ENCODE measurements around the gene AOC2. TPM values are rescaled to one million over a fixed set of nuclear protein-coding genes. Genes with fewer than 3 reads are reported as not detected.
"Not testable (repeated sequence)": the region's sequence is repeated elsewhere in the genome, so short reads cannot be mapped to it uniquely, and the experiment has no call there.

AOC2 gene
- total RNA-seq, 2 experiments from 2014 or later, result 2.4 to 2.6 TPM

DNA sequence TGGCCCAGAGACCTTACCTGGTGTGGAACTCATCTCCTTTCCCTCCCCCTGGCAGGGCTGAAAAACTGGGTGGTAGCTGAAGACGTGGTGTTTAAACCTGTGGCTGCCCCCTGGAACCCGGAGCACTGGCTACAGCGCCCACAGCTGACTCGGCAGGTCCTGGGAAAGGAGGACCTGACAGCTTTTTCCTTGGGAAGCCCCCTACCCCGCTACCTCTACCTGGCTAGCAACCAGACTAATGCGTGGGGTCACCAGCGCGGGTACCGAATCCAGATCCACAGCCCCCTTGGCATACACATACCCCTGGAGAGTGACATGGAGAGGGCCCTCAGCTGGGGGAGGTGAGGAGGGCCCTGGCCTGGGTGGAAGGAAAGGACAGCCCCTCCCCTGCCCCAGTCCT, 4.7 kb downstream of the AOC2 start:
- ChIA-PET CTCF (no interaction called here), POLR2A (no interaction called here)

- ChIA-PET POLR2A (no interaction called here), CTCF (no interaction called here)
These were observed 5.2 kb downstream of the AOC2 start for GRCh38 chr17:42849451-42850181.

GRCh38 chr17:42850954-42851353, 6.6 kb downstream of the AOC2 start, which contains the start of gene AOC3:
Gene AOC3 (plus strand): TSS chr17:42851199. CDS start chr17:42851344, 145 bp downstream.
- POLR2A ChIA-PET, result no interaction called here
- CTCF ChIA-PET, result no interaction called here

GRCh38 chr17:42851371-42852240, 7.2 kb downstream of the AOC2 start:
- CTCF ChIA-PET, POLR2A ChIA-PET: not testable (repeated sequence)

- CTCF ChIA-PET, result no interaction called here
- POLR2A ChIA-PET, result no interaction called here
These were observed 8.0 kb downstream of the AOC2 start for GRCh38 chr17:42852351-42852750.

GRCh38 chr17:42853004-42853403, 8.6 kb downstream of the AOC2 start:
- CTCF ChIA-PET, result no interaction called here
- POLR2A ChIA-PET, result no interaction called here

GRCh38 chr17:42853597-42853967, 9.2 kb downstream of the AOC2 start:
- POLR2A ChIA-PET, result no interaction called here
- CTCF ChIA-PET, result no interaction called here

GRCh38 chr17:42853968-42854790, 9.8 kb downstream of the AOC2 start:
- POLR2A ChIA-PET, result no interaction called here
- CTCF ChIA-PET, result interaction anchor here (0.6 kb wide), 1 partner anchor 89 kb away, joined by 3 read pairs; no protein-coding TSS in a partner anchor

DNA sequence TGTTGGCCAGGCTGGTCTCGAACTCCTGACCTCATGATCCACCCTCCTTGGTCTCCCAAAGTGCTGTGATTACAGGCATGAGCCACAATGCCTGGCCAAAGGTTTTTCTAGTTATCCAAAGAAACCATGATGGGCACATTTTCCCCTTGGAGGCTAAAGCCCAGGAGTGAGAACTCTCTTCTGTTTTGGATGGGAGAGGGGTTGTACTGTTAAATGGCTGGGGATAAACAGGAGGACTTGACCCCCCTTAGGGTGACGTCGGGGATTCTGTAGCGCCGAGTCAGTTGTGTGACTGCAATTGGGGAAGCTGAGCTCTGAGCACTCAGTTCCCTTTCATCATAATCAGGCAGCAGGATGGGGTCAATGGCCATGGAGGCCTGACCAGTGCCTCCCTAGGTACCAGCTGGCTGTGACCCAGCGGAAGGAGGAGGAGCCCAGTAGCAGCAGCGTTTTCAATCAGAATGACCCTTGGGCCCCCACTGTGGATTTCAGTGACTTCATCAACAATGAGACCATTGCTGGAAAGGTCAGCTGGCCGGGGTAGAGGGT, 10.7 kb downstream of the AOC2 start:
- POLR2A ChIA-PET, result no interaction called here
- CTCF ChIA-PET, result no interaction called here

DNA sequence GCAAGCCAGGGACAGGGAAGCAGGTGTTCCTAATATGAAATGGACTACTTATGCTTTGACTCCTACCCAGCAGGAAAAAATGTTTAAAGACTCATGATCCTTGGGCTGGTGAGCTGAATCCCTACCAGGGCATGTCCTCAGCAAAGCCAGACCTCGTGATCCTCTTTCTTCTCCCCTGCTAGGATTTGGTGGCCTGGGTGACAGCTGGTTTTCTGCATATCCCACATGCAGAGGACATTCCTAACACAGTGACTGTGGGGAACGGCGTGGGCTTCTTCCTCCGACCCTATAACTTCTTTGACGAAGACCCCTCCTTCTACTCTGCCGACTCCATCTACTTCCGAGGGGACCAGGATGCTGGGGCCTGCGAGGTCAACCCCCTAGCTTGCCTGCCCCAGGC, 11.7 kb downstream of the AOC2 start:
- POLR2A ChIA-PET, CTCF ChIA-PET: not testable (repeated sequence)

GRCh38 chr17:42856516-42856915, 12.1 kb downstream of the AOC2 start:
- CTCF ChIA-PET, POLR2A ChIA-PET: not testable (repeated sequence)

GRCh38 chr17:42857389-42857788, 13.0 kb downstream of the AOC2 start:
- ChIA-PET POLR2A (no interaction called here), CTCF (no interaction called here)

DNA sequence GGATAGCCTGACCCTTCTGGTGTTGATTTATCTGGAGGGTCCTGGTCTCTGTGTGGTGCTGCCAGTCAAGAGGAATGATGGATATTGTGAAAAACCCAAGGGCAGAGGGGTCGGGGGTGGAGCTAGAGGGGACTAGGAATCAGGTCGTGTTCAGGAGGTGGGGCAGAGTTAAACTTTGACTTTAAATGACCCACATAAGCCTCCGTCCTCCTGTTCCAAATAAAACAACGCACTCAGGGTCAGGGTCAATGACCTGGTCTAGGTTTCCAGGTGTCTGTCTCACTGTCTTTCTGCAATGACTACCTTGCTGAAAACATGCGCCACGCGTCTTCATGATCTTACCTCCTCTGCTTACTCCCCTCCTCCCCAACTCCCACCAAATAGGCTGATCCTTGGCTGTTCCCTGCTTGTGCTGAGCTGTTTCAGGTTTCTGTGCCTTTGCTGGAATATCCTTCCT, 21.3 kb downstream of the AOC2 start:
- POLR2A ChIA-PET, result no interaction called here
- CTCF ChIA-PET, result no interaction called here

GRCh38 chr17:42866216-42866615, 21.8 kb downstream of the AOC2 start:
- ChIA-PET POLR2A (no interaction called here), CTCF (no interaction called here)

GRCh38 chr17:42866631-42867575, 22.5 kb downstream of the AOC2 start:
- ChIA-PET CTCF (no interaction called here), POLR2A (no interaction called here)

DNA sequence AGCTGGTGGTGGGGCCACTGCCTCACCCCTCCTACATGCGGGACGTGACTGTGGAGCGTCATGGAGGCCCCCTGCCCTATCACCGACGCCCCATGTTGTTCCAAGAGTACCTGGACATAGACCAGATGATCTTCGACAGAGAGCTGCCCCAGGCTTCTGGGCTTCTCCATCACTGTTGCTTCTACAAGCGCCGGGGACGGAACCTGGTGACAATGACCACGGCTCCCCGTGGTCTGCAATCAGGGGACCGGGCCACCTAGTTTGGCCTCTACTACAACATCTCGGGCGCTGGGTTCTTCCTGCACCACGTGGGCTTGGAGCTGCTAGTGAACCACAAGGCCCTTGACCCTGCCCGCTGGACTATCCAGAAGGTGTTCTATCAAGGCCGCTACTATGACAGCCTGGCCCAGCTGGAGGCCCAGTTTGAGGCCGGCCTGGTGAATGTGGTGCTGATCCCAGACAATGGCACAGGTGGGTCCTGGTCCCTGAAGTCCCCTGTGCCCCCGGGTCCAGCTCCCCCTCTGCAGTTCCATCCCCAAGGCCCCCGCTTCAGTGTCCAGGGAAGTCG, 23.4 kb downstream of the AOC2 start:
- CTCF ChIA-PET, POLR2A ChIA-PET: not testable (repeated sequence)

DNA sequence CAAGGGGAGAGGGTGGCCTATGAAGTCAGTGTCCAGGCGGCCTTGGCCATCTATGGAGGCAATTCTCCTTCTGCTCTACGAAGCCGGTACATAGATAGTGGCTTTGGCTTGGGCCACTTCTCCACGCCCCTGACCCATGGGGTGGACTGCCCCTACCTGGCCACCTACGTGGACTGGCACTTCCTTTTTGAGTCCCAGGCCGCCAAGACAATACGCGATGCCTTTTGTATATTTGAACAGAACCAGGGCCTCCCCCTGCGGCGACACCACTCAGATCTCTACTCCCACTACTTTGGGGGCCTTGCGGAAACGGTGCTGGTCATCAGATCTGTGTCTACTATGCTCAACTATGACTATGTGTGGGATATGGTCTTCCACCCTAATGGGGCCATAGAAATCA, 24.0 kb downstream of the AOC2 start:
- CTCF ChIA-PET, result no interaction called here
- POLR2A ChIA-PET, result no interaction called here

GRCh38 chr17:42871647-42872046, 27.3 kb downstream of the AOC2 start:
- POLR2A ChIA-PET, result no interaction called here
- CTCF ChIA-PET, result no interaction called here
